Smooth muscle cell (in vitro differentiated cells): ENCODE results near the gene MAP2K6. TPM values are rescaled to one million over a fixed set of nuclear protein-coding genes. Genes with fewer than 3 reads are reported as not detected.

Source experiments
- DNase-seq: peaks from one replicate; lab custom pipeline; 2025; ENCODE audit not compliant: unreplicated experiment; lab: John Stamatoyannopoulos, UW
- H2AFZ ChIP-seq: fragments of 200-600 bp; sonication (generic); 2 replicates; pipeline ENCODE4 v1.6.0; 2016; ENCODE audit warnings: antibody characterized with exemption, low read depth, mild to moderate bottlenecking
- H3F3A ChIP-seq: fragments of 200-600 bp; sonication (generic); 2 replicates; pipeline ENCODE4 v1.6.0; 2017; ENCODE audit warnings: antibody characterized with exemption, low read depth
- H3K27ac ChIP-seq: fragments of 200-600 bp; sonication (generic); 2 replicates; pipeline ENCODE4 v1.5.1; 2016; ENCODE audit warnings: low read depth, mild to moderate bottlenecking
- H3K27me3 ChIP-seq: fragments of 200-600 bp; sonication (generic); 2 replicates; pipeline ENCODE4 v1.6.1; 2016; ENCODE audit warnings: low read depth, mild to moderate bottlenecking
- H3K36me3 ChIP-seq: fragments of 200-600 bp; sonication (generic); 2 replicates; pipeline ENCODE4 v1.5.1; 2016; ENCODE audit warnings: low read depth
- H3K4me1 ChIP-seq: fragments of 200-600 bp; sonication (generic); 2 replicates; pipeline ENCODE4 v1.5.1; 2016; ENCODE audit warnings: low read depth
- H3K4me2 ChIP-seq: fragments of 200-600 bp; sonication (generic); 2 replicates; pipeline ENCODE4 v1.6.0; 2016; ENCODE audit warnings: mild to moderate bottlenecking
- H3K4me3 ChIP-seq: fragments of 200-600 bp; sonication (generic); 2 replicates; pipeline ENCODE4 v1.5.1; 2016; ENCODE audit warnings: mild to moderate bottlenecking
- H3K79me2 ChIP-seq: fragments of 200-600 bp; sonication (generic); 2 replicates; pipeline ENCODE4 v1.6.0; 2016; ENCODE audit warnings: low read depth, mild to moderate bottlenecking
- H3K9ac ChIP-seq: fragments of 200-600 bp; sonication (generic); 2 replicates; pipeline ENCODE4 v1.6.0; 2016; ENCODE audit warnings: low read depth
- H3K9me3 ChIP-seq: fragments of 200-600 bp; sonication (generic); replicated peaks from 2 replicates; pipeline ENCODE4 v1.5.1; 2016; ENCODE audit warnings: low read depth
- H4K20me1 ChIP-seq: fragments of 200-600 bp; sonication (generic); 2 replicates; pipeline ENCODE4 v1.6.0; 2016; ENCODE audit warnings: low read depth
- WGBS: methylation state at CpG from one replicate; pipeline ENCODE4 v1.1.7; 2016; ENCODE audit warnings: low lambda C conversion rate; 5-methylcytosine and 5-hydroxymethylcytosine counted together
- polyA plus RNA-seq: library from polyadenylated mRNA; unstranded; fragments of >200 nt; fragmentation: Nextera tagmentation; extraction: Ambion mirVana; gene quantifications from 2 replicates; pipeline ENCODE4 v1.2.1, GENCODE V29; 2016
- total RNA-seq: library from RNA; depleted of rRNA; stranded (reverse); fragments of >200 nt; gene quantifications from 2 replicates; pipeline ENCODE4 v1.2.3, GENCODE V29; 2014
- TF ChIP-seq, protein P1 (sequence below): fragments of 200-600 bp; sonication (generic); IDR thresholded peaks from 2 replicates; pipeline ENCODE4 v1.5.1; 2017; ENCODE audit warnings: borderline replicate concordance, mild to moderate bottlenecking, antibody characterized with exemption; ENCODE audit not compliant: insufficient read depth, poor library complexity, severe bottlenecking

Gene MAP2K6
- total and polyA plus RNA-seq, 2 experiments from 2014 or later: 5.0 to 8.1 TPM

DNA sequence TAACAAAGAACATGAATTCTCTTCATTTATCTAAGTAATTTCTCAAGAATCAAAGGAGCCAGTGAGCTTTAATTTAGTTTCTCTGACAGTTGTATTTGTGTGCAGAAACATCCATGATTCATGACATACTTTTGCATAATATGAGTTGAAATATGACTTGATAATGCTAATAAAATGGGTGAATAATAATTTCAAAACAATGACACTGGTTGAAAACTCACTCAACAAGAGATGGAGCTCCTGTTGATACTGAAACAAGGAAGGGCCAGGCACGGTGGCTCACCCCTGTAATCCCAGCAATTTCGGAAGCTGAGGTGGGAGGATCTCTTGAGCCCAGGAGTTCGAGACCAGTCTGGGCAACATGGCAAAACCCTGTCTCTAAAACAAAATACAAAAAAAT lies 147.0 kb downstream of the MAP2K6 start:
- TF ChIP-seq, protein P1, sequence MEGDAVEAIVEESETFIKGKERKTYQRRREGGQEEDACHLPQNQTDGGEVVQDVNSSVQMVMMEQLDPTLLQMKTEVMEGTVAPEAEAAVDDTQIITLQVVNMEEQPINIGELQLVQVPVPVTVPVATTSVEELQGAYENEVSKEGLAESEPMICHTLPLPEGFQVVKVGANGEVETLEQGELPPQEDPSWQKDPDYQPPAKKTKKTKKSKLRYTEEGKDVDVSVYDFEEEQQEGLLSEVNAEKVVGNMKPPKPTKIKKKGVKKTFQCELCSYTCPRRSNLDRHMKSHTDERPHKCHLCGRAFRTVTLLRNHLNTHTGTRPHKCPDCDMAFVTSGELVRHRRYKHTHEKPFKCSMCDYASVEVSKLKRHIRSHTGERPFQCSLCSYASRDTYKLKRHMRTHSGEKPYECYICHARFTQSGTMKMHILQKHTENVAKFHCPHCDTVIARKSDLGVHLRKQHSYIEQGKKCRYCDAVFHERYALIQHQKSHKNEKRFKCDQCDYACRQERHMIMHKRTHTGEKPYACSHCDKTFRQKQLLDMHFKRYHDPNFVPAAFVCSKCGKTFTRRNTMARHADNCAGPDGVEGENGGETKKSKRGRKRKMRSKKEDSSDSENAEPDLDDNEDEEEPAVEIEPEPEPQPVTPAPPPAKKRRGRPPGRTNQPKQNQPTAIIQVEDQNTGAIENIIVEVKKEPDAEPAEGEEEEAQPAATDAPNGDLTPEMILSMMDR: no peak
- no peak for DNase-seq
- Histone ChIP-seq H2AFZ (no peak overlapping the region), H3K9ac (no peak overlapping the region), H3F3A (no peaks in the 10 kb centered on the region), H3K79me2 (no peaks in the 10 kb centered on the region), H3K36me3 (no peaks in the 10 kb centered on the region), H3K4me2 (no peak overlapping the region), H3K4me3 (no peak overlapping the region), H3K9me3 (no peaks in the 10 kb centered on the region), H3K4me1 (no peaks in the 10 kb centered on the region), H4K20me1 (no peaks in the 10 kb centered on the region), H3K27ac (no peak overlapping the region), H3K27me3 (peaks cover 19% of the 10 kb centered on the region)
- WGBS: 64% methylated on average over 3 of the region's 3 CpGs

DNA sequence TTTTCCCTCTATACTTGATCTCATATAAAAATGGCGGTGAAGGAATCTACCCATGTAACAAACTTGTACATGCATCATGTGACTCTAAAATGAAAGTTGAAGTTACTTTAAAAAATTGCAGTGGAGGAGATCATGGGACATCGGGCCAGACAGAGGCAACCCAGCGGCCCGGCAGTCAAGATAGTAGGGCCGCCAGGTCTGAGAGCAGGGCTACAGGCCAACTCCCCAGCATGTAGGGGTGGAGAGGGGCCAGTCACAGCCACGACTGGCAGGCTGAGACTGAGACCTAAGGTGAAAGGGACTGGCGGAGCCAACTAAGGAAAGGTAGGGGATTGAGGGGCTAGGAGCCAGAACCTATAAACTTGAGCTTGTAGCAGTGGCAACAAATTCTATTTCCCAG lies 150.9 kb downstream of the MAP2K6 start:
- TF ChIP-seq, protein P1: no peak
- WGBS: 91% methylated on average over 7 of the region's 7 CpGs
- no peak for DNase-seq
- Histone ChIP-seq H2AFZ (no peak overlapping the region), H3K9me3 (no peaks in the 10 kb centered on the region), H3K36me3 (no peaks in the 10 kb centered on the region), H3F3A (no peaks in the 10 kb centered on the region), H3K4me1 (no peaks in the 10 kb centered on the region), H3K4me2 (no peak overlapping the region), H3K79me2 (no peaks in the 10 kb centered on the region), H3K4me3 (no peak overlapping the region), H4K20me1 (no peaks in the 10 kb centered on the region), H3K9ac (no peak overlapping the region), H3K27me3 (peaks cover 40% of the 10 kb centered on the region), H3K27ac (no peak overlapping the region)

DNA sequence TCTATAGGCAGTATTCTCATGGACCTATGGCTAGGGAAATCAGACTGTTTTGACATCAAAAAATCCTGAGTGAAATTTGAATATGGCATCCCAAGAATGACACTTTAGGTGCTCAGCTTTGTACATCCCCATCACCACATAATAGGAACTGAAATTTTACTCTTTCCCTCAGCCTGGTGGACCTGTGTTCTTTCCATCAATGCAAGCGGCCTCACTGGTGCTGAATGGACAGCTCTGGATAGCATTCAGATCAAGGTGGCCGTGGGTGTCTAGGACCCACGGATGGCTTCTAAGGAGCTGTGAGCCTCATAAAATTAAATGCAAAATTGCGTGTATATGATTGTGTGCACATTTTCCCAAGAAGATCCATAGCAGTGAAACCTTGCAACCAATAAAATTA lies 152.6 kb downstream of the MAP2K6 start:
- Histone ChIP-seq H4K20me1 (no peaks in the 10 kb centered on the region), H2AFZ (no peak overlapping the region), H3K36me3 (no peaks in the 10 kb centered on the region), H3F3A (no peaks in the 10 kb centered on the region), H3K27ac (no peak overlapping the region), H3K9me3 (no peaks in the 10 kb centered on the region), H3K4me2 (no peak overlapping the region), H3K27me3 (peaks cover 44% of the 10 kb centered on the region), H3K4me1 (no peaks in the 10 kb centered on the region), H3K79me2 (no peaks in the 10 kb centered on the region), H3K4me3 (no peak overlapping the region), H3K9ac (no peak overlapping the region)
- WGBS: 64% methylated on average over 4 of the region's 4 CpGs
- no peak for DNase-seq
- TF ChIP-seq, protein P1: no peak

DNA sequence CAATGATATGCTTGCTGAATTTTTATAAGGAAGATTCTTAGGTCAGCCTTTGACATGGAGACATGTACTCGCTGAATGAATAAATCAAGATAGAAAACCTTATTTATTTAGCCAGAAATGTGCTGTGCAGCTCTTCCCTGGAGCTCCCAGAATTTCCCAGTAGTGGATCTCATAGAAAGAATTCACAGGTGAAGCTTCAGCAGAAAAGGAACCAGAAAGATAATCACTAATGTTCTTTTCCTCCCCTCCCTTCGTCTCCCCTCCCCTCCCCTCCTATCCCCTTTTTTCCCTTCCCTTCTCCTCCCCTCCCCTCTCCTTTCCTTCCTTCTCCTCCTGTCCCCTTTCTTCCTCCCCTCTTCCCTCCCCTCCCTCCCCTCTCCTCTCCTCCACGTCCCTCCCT lies 158.2 kb downstream of the MAP2K6 start:
- Histone ChIP-seq H3F3A (peaks cover 8% of the 10 kb centered on the region), H3K4me3 (no peak overlapping the region), H3K79me2 (no peaks in the 10 kb centered on the region), H2AFZ (no peak overlapping the region), H3K4me2 (no peak overlapping the region), H3K36me3 (no peaks in the 10 kb centered on the region), H3K27ac (no peak overlapping the region), H3K9me3 (no peaks in the 10 kb centered on the region), H4K20me1 (no peaks in the 10 kb centered on the region), H3K4me1 (peaks cover 18% of the 10 kb centered on the region), H3K27me3 (peaks cover 26% of the 10 kb centered on the region), H3K9ac (no peak overlapping the region)
- TF ChIP-seq, protein P1: no peak
- 91% methylated on average over 1 of the region's 3 CpGs for WGBS
- DNase-seq: no peak
